ENCODE results near the gene GSTT2. TPM values are rescaled to one million over a fixed set of nuclear protein-coding genes. Genes with fewer than 3 reads are reported as not detected.
"Not testable (repeated sequence)": the region's sequence is repeated elsewhere in the genome, so short reads cannot be mapped to it uniquely, and the experiment has no call there.

Gene GSTT2
- not detected for total RNA-seq

- H3K9me3 ChIP-seq, H3K27me3 ChIP-seq, H3K4me3 ChIP-seq: not testable (repeated sequence)
Observed at GRCh38 chr22:23979557-23980240, at the start of gene GSTT2. Gene GSTT2 (plus strand): TSS chr22:23980134.

GRCh38 chr22:23938328-23939016, 41.5 kb upstream of the GSTT2 start:
- Histone ChIP-seq H3K4me3 (no peak overlapping the region), H3K4me1 (no peaks in the 10 kb centered on the region), H3K27ac (no peak overlapping the region), H3K9me3 (no peaks in the 10 kb centered on the region), H3K36me3 (no peaks in the 10 kb centered on the region), H3K27me3 (no peaks in the 10 kb centered on the region)
- intact Hi-C loops (cut with DNase I): loop anchor here (5.0 kb wide), 1 partner anchor 69 kb away; the partner anchor contains the start of gene GSTT4
- TF ChIP-seq CTCF (IDR thresholded peaks at IDR 0.05) (no peak), POLR2AphosphoS5 (IDR thresholded peaks at IDR 0.05; ENCODE audit: insufficient read depth in 1 of 2, low read depth in 1 of 2) (no peak), POLR2A (IDR thresholded peaks at IDR 0.05) (no peak)
- DNase-seq (ENCODE audit: extremely low spot score in 2 of 2): no peak

More at GRCh38 chr22:23979557-23980240, at the start of gene GSTT2:
- DNase-seq (ENCODE audit: extremely low spot score in 2 of 2); intact Hi-C loops (cut with DNase I); H3K4me1 ChIP-seq; H3K27ac ChIP-seq; H3K36me3 ChIP-seq: not testable (repeated sequence)

- H3K36me3 ChIP-seq: no peaks in the 10 kb centered on the region
- TF ChIP-seq POLR2AphosphoS5 (IDR thresholded peaks at IDR 0.05; ENCODE audit: insufficient read depth in 1 of 2, low read depth in 1 of 2) (no peak), POLR2A (IDR thresholded peaks at IDR 0.05) (no peak), CTCF (IDR thresholded peaks at IDR 0.05) (no peak)
- DNase-seq (ENCODE audit: extremely low spot score in 2 of 2): no peak
- no peaks in the 10 kb centered on the region for H3K4me1 ChIP-seq
- no peaks in the 10 kb centered on the region for H3K27me3 ChIP-seq
- no peak overlapping the region for H3K4me3 ChIP-seq
- no peaks in the 10 kb centered on the region for H3K9me3 ChIP-seq
- intact Hi-C loops (cut with DNase I): loop anchor here (5.0 kb wide), 1 partner anchor 68 kb away; the partner anchor contains the start of gene GSTT4
- no peak overlapping the region for H3K27ac ChIP-seq
Observed at GRCh38 chr22:23939017-23939357, 40.9 kb upstream of the GSTT2 start.

GRCh38 chr22:23940166-23940565, 39.8 kb upstream of the GSTT2 start:
- H3K4me3 ChIP-seq; H3K27me3 ChIP-seq; intact Hi-C loops (cut with DNase I); H3K27ac ChIP-seq; H3K4me1 ChIP-seq; H3K36me3 ChIP-seq; H3K9me3 ChIP-seq; DNase-seq (ENCODE audit: extremely low spot score in 2 of 2): not testable (repeated sequence)

- H3K4me3 ChIP-seq; H3K27ac ChIP-seq; H3K9me3 ChIP-seq; H3K27me3 ChIP-seq; DNase-seq (ENCODE audit: extremely low spot score in 2 of 2); intact Hi-C loops (cut with DNase I); H3K36me3 ChIP-seq; H3K4me1 ChIP-seq: not testable (repeated sequence)
Observed at GRCh38 chr22:23947391-23947790, 32.5 kb upstream of the GSTT2 start.

- H3K4me1 ChIP-seq; H3K4me3 ChIP-seq; H3K36me3 ChIP-seq; H3K9me3 ChIP-seq; H3K27me3 ChIP-seq; H3K27ac ChIP-seq; intact Hi-C loops (cut with DNase I); DNase-seq (ENCODE audit: extremely low spot score in 2 of 2): not testable (repeated sequence)
Observed at GRCh38 chr22:23949764-23950163, 30.2 kb upstream of the GSTT2 start.

- H3K9me3 ChIP-seq; H3K4me1 ChIP-seq; H3K27ac ChIP-seq; intact Hi-C loops (cut with DNase I); H3K27me3 ChIP-seq; H3K36me3 ChIP-seq; DNase-seq (ENCODE audit: extremely low spot score in 2 of 2); H3K4me3 ChIP-seq: not testable (repeated sequence)
Observed at GRCh38 chr22:23951383-23951782, 28.6 kb upstream of the GSTT2 start.

- H3K36me3 ChIP-seq; H3K4me3 ChIP-seq; H3K27ac ChIP-seq; intact Hi-C loops (cut with DNase I); DNase-seq (ENCODE audit: extremely low spot score in 2 of 2); H3K9me3 ChIP-seq; H3K4me1 ChIP-seq; H3K27me3 ChIP-seq: not testable (repeated sequence)
Observed at GRCh38 chr22:23952794-23953405, 27.0 kb upstream of the GSTT2 start.

- H3K27me3 ChIP-seq; H3K4me3 ChIP-seq; H3K27ac ChIP-seq; H3K36me3 ChIP-seq; DNase-seq (ENCODE audit: extremely low spot score in 2 of 2); H3K9me3 ChIP-seq; intact Hi-C loops (cut with DNase I); H3K4me1 ChIP-seq: not testable (repeated sequence)
Observed at GRCh38 chr22:23953485-23953884, 26.4 kb upstream of the GSTT2 start.

GRCh38 chr22:23954193-23954990, 25.5 kb upstream of the GSTT2 start:
- H3K36me3 ChIP-seq; H3K4me1 ChIP-seq; H3K9me3 ChIP-seq; H3K4me3 ChIP-seq; H3K27ac ChIP-seq; H3K27me3 ChIP-seq; DNase-seq (ENCODE audit: extremely low spot score in 2 of 2); intact Hi-C loops (cut with DNase I): not testable (repeated sequence)
